IMR-90 (cell line): ENCODE measurements around the gene CHMP4B. TPM values are rescaled to one million over a fixed set of nuclear protein-coding genes. Genes with fewer than 3 reads are reported as not detected.

Source experiments
- ATAC-seq: fragments of 200-7000 bp; cut with Tn5 transposase; 2 replicates; pipeline ENCODE4 v1.9.1; 2020; ENCODE audit warnings: low read depth, mild to moderate bottlenecking, moderate library complexity
- BruUV-seq: library from RNA; stranded (reverse); fragments of 400-500 nt; replicated peaks from 2 replicates; lab custom pipeline; 2021; lab: Mats Ljungman, UMichigan
- CTCF ChIA-PET: fragments of 300-600 bp; formaldehyde crosslinking; extraction: SDS; loops from one replicate; lab custom pipeline; 2021; ENCODE audit warnings: antibody characterized with exemption; lab: Yijun Ruan, JAX
- POLR2A ChIA-PET: fragments of 300-600 bp; sonication (Branson Sonifier 250); formaldehyde crosslinking; loops from one replicate; lab custom pipeline; 2022; ENCODE audit warnings: antibody characterized with exemption; ENCODE audit not compliant: unreplicated experiment; lab: Charles Lee
- DNase-seq: peaks from one replicate; pipeline ENCODE4 v3.0.0; 2013
- H2AFZ ChIP-seq: replicated peaks from 2 replicates; pipeline ENCODE3; 2013; ENCODE audit warnings: low read length, mild to moderate bottlenecking; ENCODE audit not compliant: poor library complexity
- H2AK5ac ChIP-seq: 2 replicates; pipeline ENCODE4 v1.6.1; 2013; ENCODE audit warnings: low read depth, low read length, inconsistent platforms
- H2AK9ac ChIP-seq: replicated peaks from 2 replicates; pipeline ENCODE3; 2013; ENCODE audit warnings: mild to moderate bottlenecking, low read depth, low read length, moderate library complexity; ENCODE audit not compliant: poor library complexity
- H2BK120ac ChIP-seq: 2 replicates; pipeline ENCODE4 v1.6.1; 2013; ENCODE audit warnings: low read depth, low read length, inconsistent platforms
- H2BK15ac ChIP-seq: 3 replicates; pipeline ENCODE4 v1.6.1; 2013; ENCODE audit warnings: low read depth, low read length, inconsistent platforms
- H2BK20ac ChIP-seq: 2 replicates; pipeline ENCODE4 v1.6.1; 2013; ENCODE audit warnings: low read depth, mild to moderate bottlenecking, inconsistent platforms, low read length, moderate library complexity
- H2BK5ac ChIP-seq: 2 replicates; pipeline ENCODE4 v1.6.1; 2013; ENCODE audit warnings: mild to moderate bottlenecking, low read depth, low read length, inconsistent platforms; ENCODE audit not compliant: poor library complexity, severe bottlenecking
- H3K14ac ChIP-seq: replicated peaks from 2 replicates; pipeline ENCODE4 v1.6.1; 2013; ENCODE audit warnings: low read depth, low read length, inconsistent platforms
- H3K18ac ChIP-seq: 2 replicates; pipeline ENCODE4 v1.6.1; 2013; ENCODE audit warnings: low read depth, low read length, control low read depth
- H3K23ac ChIP-seq: 2 replicates; pipeline ENCODE4 v1.6.1; 2013; ENCODE audit warnings: low read depth, low read length, inconsistent platforms
- H3K27ac ChIP-seq: 2 replicates; pipeline ENCODE4 v1.5.1; 2013; ENCODE audit warnings: mild to moderate bottlenecking, control low read depth, low read length; ENCODE audit not compliant: insufficient read depth
- H3K27me3 ChIP-seq: 2 replicates; pipeline ENCODE4 v1.6.1; 2013; ENCODE audit warnings: low read length; ENCODE audit not compliant: control insufficient read depth, insufficient read depth
- H3K36me3 ChIP-seq: 2 replicates; pipeline ENCODE4 v1.6.1; 2013; ENCODE audit warnings: low read length, mixed read lengths; ENCODE audit not compliant: control insufficient read depth, insufficient read depth
- H3K4ac ChIP-seq: 2 replicates; pipeline ENCODE4 v1.6.1; 2013; ENCODE audit warnings: low read depth, low read length, inconsistent platforms
- H3K4me1 ChIP-seq: 2 replicates; pipeline ENCODE4 v1.6.1; 2013; ENCODE audit warnings: low read length, mixed read lengths; ENCODE audit not compliant: control insufficient read depth, insufficient read depth
- H3K4me2 ChIP-seq: 2 replicates; pipeline ENCODE4 v1.6.1; 2013; ENCODE audit warnings: low read depth, mild to moderate bottlenecking, control low read depth, low read length, moderate library complexity
- H3K4me3 ChIP-seq: 2 replicates; pipeline ENCODE4 v1.5.1; 2013; ENCODE audit warnings: low read depth, mild to moderate bottlenecking, control low read depth, low read length, moderate library complexity; ENCODE audit not compliant: insufficient read depth
- H3K56ac ChIP-seq: 2 replicates; pipeline ENCODE4 v1.6.1; 2013; ENCODE audit warnings: low read length, inconsistent platforms; ENCODE audit not compliant: insufficient read depth; ENCODE audit errors: extremely low read depth
- H3K79me1 ChIP-seq, 2 experiments: 2 replicates each; pipeline ENCODE4 v1.6.1; 2013; ENCODE audit warnings: low read length in 2 of 2, inconsistent platforms in 1 of 2, low read depth in 1 of 2
- H3K9ac ChIP-seq: 2 replicates; pipeline ENCODE4 v1.6.1; 2013; ENCODE audit warnings: low read depth, low read length, control low read depth
- H3K9me1 ChIP-seq: 2 replicates; pipeline ENCODE4 v1.6.1; 2013; ENCODE audit warnings: low read length, inconsistent platforms; ENCODE audit not compliant: insufficient read depth
- H3K9me3 ChIP-seq: 2 replicates; pipeline ENCODE4 v1.6.1; 2013; ENCODE audit warnings: low read length; ENCODE audit not compliant: control insufficient read depth, insufficient read depth
- H4K20me1 ChIP-seq: 2 replicates; pipeline ENCODE4 v1.6.1; 2013; ENCODE audit warnings: low read length, inconsistent platforms; ENCODE audit not compliant: insufficient read depth
- H4K5ac ChIP-seq: 2 replicates; pipeline ENCODE4 v1.6.1; 2013; ENCODE audit warnings: mild to moderate bottlenecking, low read depth, low read length, control low read depth
- H4K8ac ChIP-seq, 2 experiments: 2 replicates each; pipeline ENCODE4 v1.6.1; 2013; ENCODE audit warnings: low read depth in 2 of 2, low read length in 2 of 2, control low read depth in 1 of 2, inconsistent platforms in 1 of 2
- H4K91ac ChIP-seq: 2 replicates; pipeline ENCODE4 v1.6.1; 2013; ENCODE audit warnings: low read depth, low read length, inconsistent platforms; ENCODE audit not compliant: insufficient read depth
- CEBPB ChIP-seq: IDR thresholded peaks from 2 replicates; pipeline ENCODE4 v1.6.1; 2012; ENCODE audit warnings: low read depth, low read length, improper control_type of control experiment
- FOS ChIP-seq: fragments of 150-350 bp; IDR thresholded peaks from 2 replicates; pipeline ENCODE4 v1.6.1; 2016; ENCODE audit warnings: low read depth, low read length
- MXI1 ChIP-seq: IDR thresholded peaks from 2 replicates; pipeline ENCODE4 v1.6.1; 2012; ENCODE audit warnings: low read depth, mild to moderate bottlenecking, low read length, moderate library complexity, borderline replicate concordance
- NFE2L2 ChIP-seq: fragments of 150-350 bp; IDR thresholded peaks from 2 replicates; pipeline ENCODE4 v1.6.1; 2016; ENCODE audit warnings: low read depth, mild to moderate bottlenecking, low read length
- SMC3 ChIP-seq: fragments of 150-350 bp; IDR thresholded peaks from 2 replicates; pipeline ENCODE4 v1.6.1; 2016; ENCODE audit warnings: low read depth, mild to moderate bottlenecking, antibody characterized with exemption, low read length, moderate library complexity
- WGBS, 2 experiments: methylation state at CpG; one replicate each; pipeline versions ENCODE4 v1.1.5 to v1.1.7; 2013; ENCODE audit warnings: missing lambda C conversion rate in 2 of 2; ENCODE audit not compliant: insufficient read length in 1 of 2; ENCODE audit errors: extremely low coverage in 2 of 2; 5-methylcytosine and 5-hydroxymethylcytosine counted together
- dilution Hi-C: fragments of 300-500 bp; cut with HindIII; formaldehyde crosslinking; loops from one replicate; pipeline ENCODE4 v1.14.3; 2018; ENCODE audit warnings: low sequenced_read_pairs; ENCODE audit not compliant: unreplicated experiment
- in situ Hi-C: fragments of 300-500 bp; cut with MboI; formaldehyde crosslinking; loops from 3 replicates; pipeline ENCODE4 v1.14.3; 2019; ENCODE audit warnings: low sequenced_read_pairs, inconsistent platforms, mixed read lengths
- intact Hi-C: fragments of 100-400 bp; cut with micrococcal nuclease; formaldehyde crosslinking; loops from 2 replicates; pipeline ENCODE4 v1.10.0; 2022
- polyA plus RNA-seq, 3 experiments: library from polyadenylated mRNA; depleted of rRNA; stranded (reverse); fragments of >200 nt; gene quantifications; 2 replicates each; pipeline ENCODE4 v1.2.3, GENCODE V29; 2012; ENCODE audit warnings: low replicate concordance in 1 of 3
- total RNA-seq: library from RNA; depleted of rRNA; stranded (reverse); fragments of >200 nt; gene quantifications from 2 replicates; pipeline ENCODE4 v1.2.3, GENCODE V29; 2012
- TF ChIP-seq, protein P1 (sequence below): conservative IDR thresholded peaks from 2 replicates; pipeline ENCODE4 v1.5.1; 2012; ENCODE audit warnings: mild to moderate bottlenecking, low read depth, low read length, improper control_type of control experiment

Gene CHMP4B
- total and polyA plus RNA-seq, 2 of the 4 experiments (the other 2 are of a cell fraction) = 30.3 to 94.8 TPM

DNA sequence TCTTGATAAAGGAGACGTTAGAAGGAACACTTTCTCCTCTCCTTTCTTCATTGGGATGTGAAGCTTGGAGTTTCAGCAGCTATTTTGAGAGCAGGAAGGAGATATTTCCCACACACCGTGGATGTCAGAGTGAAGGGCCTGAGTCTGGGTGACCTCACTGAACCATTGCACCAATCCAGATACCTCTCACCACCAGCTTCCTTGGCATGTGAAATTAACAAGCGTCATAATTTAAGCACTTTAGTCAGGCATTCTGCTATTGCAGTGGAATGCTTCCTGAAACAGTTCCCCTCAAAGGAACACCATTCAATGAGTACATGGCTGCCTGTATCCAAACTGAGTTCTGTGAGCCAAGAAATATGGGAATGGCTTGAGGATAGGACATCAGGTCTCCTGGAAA lies 83.7 kb downstream of the CHMP4B start:
- dilution Hi-C loops = no loop called here
- ChIA-PET POLR2A (no interaction called here), CTCF (no interaction called here)
- no peak overlapping the region for H3K27ac ChIP-seq
- no peaks in the 10 kb centered on the region for H3K27me3 ChIP-seq
- peak overlapping the region; percentile 51 for H2AK9ac ChIP-seq
- peaks cover 18% of the 10 kb centered on the region for H3K9me1 ChIP-seq
- H2AFZ ChIP-seq = no peak overlapping the region
- no peak for DNase-seq
- H3K23ac ChIP-seq = no peak overlapping the region
- no peak overlapping the region for H3K14ac ChIP-seq
- H3K79me1 ChIP-seq = no peaks in the 10 kb centered on the region; a peak in 1 of 4 replicates
- peak overlapping the region; percentile 71; the same call in 1 of the 3 replicates for H2BK15ac ChIP-seq
- H2BK20ac ChIP-seq = peak overlapping the region; percentile 2; the same call in 1 of the 2 replicates
- no peak overlapping the region; the same call in 1 of the 2 replicates for H4K5ac ChIP-seq
- no peak overlapping the region for H3K56ac ChIP-seq
- no peak overlapping the region; the same call in 1 of the 2 replicates for H3K18ac ChIP-seq
- no peaks in the 10 kb centered on the region; the same call in 1 of the 2 replicates for H4K20me1 ChIP-seq
- H3K4me1 ChIP-seq = peaks cover 13% of the 10 kb centered on the region
- H2AK5ac ChIP-seq = peak overlapping the region; percentile 31; the same call in 1 of the 2 replicates
- H2BK5ac ChIP-seq = no peak overlapping the region
- H3K4me2 ChIP-seq = no peak overlapping the region
- BruUV-seq = no TSS peak
- H3K36me3 ChIP-seq = no peaks in the 10 kb centered on the region
- no peak overlapping the region for H4K91ac ChIP-seq
- no CpG with 5 or more reads among the region's 3 CpGs for WGBS, 2 experiments
- H4K8ac ChIP-seq = peak overlapping the region in 1 of 2 experiments; percentile 45; a peak in 2 of 4 replicates
- H2BK120ac ChIP-seq = 0 out of 2 replicates have a peak overlapping the region, but pooled peaks have one; percentile 1
- intact Hi-C loops = no loop called here
- ATAC-seq = no peak
- in situ Hi-C loops = no loop called here
- 0 out of 2 replicates have a peak overlapping the region, but pooled peaks have one; percentile 10 for H3K4ac ChIP-seq
- H3K9ac ChIP-seq = no peak overlapping the region
- H3K9me3 ChIP-seq = peaks cover 4% of the 10 kb centered on the region
- no peak for TF ChIP-seq FOS
- no peak for TF ChIP-seq NFE2L2
- TF ChIP-seq CEBPB = no peak
- no peak for TF ChIP-seq MXI1
- TF ChIP-seq SMC3 = no peak
- TF ChIP-seq, protein P1, sequence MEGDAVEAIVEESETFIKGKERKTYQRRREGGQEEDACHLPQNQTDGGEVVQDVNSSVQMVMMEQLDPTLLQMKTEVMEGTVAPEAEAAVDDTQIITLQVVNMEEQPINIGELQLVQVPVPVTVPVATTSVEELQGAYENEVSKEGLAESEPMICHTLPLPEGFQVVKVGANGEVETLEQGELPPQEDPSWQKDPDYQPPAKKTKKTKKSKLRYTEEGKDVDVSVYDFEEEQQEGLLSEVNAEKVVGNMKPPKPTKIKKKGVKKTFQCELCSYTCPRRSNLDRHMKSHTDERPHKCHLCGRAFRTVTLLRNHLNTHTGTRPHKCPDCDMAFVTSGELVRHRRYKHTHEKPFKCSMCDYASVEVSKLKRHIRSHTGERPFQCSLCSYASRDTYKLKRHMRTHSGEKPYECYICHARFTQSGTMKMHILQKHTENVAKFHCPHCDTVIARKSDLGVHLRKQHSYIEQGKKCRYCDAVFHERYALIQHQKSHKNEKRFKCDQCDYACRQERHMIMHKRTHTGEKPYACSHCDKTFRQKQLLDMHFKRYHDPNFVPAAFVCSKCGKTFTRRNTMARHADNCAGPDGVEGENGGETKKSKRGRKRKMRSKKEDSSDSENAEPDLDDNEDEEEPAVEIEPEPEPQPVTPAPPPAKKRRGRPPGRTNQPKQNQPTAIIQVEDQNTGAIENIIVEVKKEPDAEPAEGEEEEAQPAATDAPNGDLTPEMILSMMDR = no peak
- H3K4me3 ChIP-seq = no peak overlapping the region
